Measurements from ENCODE around the gene KLHL14. TPM values are rescaled to one million over a fixed set of nuclear protein-coding genes. Genes with fewer than 3 reads are reported as not detected.

KLHL14 gene
- total and polyA plus RNA-seq, 2 of the 13 experiments (the other 11 are each of a cell fraction or from before 2014, with no cell fraction given): 16.0 to 41.8 TPM

DNA sequence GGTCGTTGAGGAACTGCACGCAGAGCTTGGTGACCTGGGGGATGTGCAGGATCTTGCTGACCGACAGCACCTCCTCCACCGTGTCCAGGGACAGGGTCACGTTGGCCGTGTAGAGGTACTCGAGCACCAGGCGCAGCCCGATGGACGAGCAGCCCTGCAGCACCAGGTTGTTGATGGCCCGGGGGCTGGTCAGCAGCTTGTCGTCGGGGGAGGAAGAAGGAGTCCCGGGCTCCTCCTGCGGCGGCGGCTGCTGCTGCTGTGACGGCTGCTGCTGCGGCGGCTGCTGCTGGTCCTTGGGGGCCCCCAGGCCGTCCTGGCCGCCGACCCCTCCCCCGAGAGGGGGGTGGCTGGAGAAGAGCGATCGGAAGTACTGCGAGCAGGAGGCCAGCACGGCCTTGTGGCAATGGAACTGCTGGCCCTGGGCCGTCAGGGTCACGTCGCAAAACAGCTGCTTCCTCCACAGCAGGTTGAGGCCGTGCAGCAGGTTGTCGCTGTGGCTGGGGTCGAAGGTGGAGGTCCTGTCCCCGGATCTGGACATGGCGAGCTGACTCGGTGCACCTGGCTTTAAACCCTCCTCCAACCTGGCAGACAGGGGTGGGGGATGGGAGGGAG lies 2.7 kb downstream of the KLHL14 start (continued):
- no peak for TF ChIP-seq ZNF83 (CRISPR knock-in tag; IDR thresholded peaks at IDR 0.05; ENCODE audit: borderline replicate concordance)
- TF ChIP-seq, protein P1, sequence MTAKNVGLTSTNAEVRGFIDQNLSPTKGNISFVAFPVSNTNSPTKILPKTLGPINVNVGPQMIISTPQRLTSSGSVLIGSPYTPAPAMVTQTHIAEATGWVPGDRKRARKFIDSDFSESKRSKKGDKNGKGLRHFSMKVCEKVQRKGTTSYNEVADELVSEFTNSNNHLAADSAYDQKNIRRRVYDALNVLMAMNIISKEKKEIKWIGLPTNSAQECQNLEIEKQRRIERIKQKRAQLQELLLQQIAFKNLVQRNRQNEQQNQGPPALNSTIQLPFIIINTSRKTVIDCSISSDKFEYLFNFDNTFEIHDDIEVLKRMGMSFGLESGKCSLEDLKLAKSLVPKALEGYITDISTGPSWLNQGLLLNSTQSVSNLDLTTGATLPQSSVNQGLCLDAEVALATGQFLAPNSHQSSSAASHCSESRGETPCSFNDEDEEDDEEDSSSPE (CRISPR knock-in tag; IDR thresholded peaks at IDR 0.05): peak; percentile 12; the same call in 1 of the 2 replicates
- TF ChIP-seq SP2 (CRISPR knock-in tag; IDR thresholded peaks at IDR 0.05): no peak
- TF ChIP-seq HCFC1 (IDR thresholded peaks at IDR 0.05; ENCODE audit: low read depth, low read length): no peak
- TF ChIP-seq, protein P2, sequence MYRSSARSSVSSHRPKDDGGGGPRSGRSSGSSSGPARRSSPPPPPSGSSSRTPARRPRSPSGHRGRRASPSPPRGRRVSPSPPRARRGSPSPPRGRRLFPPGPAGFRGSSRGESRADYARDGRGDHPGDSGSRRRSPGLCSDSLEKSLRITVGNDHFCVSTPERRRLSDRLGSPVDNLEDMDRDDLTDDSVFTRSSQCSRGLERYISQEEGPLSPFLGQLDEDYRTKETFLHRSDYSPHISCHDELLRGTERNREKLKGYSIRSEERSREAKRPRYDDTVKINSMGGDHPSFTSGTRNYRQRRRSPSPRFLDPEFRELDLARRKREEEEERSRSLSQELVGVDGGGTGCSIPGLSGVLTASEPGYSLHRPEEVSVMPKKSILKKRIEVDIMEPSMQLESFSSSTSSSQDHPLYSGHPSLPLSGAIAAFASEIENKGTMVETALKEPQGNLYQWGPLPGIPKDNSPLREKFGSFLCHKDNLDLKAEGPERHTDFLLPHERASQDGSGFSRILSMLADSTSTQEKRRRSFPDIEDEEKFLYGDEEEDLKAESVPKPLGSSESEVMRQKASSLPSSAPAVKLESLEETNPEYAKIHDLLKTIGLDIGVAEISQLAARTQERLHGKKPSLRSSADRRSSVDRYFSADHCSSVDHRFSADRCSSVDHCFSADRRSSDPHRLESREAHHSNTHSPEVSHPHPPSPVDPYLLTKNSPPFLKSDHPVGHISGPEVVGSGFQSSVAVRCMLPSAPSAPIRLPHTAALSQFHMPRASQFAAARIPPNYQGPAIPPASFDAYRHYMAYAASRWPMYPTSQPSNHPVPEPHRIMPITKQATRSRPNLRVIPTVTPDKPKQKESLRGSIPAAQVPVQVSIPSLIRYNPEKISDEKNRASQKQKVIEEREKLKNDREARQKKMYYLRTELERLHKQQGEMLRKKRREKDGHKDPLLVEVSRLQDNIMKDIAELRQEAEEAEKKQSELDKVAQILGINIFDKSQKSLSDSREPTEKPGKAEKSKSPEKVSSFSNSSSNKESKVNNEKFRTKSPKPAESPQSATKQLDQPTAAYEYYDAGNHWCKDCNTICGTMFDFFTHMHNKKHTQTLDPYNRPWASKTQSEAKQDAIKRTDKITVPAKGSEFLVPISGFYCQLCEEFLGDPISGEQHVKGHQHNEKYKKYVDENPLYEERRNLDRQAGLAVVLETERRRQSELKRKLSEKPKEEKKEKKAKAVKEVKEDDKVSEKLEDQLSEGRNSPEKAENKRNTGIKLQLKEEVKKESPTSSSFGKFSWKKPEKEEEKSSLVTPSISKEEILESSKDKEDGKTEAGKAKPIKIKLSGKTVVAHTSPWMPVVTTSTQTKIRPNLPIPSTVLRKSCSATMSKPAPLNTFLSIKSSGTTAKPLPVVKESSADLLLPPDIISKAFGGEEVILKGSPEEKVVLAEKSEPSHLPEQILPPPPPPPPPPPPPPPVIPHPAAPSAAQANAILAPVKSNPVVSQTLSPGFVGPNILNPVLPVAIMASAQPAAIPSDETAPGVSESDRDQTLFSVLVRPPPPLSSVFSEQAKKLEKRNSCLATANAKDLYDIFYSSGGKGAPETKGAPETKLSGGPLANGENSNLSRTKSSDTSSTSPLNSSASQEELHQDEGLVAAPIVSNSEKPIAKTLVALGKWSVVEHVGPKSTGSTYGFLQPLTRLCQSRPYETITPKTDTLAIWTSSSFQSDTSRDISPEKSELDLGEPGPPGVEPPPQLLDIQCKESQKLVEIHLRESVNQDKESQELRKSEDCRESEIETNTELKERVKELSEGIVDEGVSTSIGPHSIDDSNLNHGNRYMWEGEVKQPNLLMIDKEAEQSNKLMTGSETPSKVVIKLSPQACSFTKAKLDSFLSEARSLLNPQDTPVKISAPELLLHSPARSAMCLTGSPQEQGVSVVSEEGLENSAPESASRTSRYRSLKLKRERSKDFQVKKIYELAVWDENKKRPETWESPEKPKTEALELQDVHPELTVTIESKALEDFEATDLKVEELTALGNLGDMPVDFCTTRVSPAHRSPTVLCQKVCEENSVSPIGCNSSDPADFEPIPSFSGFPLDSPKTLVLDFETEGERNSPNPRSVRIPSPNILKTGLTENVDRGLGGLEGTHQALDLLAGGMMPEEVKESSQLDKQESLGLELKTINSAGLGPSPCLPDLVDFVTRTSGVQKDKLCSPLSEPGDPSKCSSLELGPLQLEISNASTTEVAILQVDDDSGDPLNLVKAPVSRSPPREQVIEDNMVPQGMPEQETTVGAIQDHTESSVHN (CRISPR knock-in tag; IDR thresholded peaks at IDR 0.05): no peak
- peak; percentile 59; the same call in 1 of the 2 replicates for TF ChIP-seq ZNF501 (CRISPR knock-in tag; IDR thresholded peaks at IDR 0.05)
- no peak for TF ChIP-seq TBP (CRISPR knock-in tag; IDR thresholded peaks at IDR 0.05)
- TF ChIP-seq ZNF556 (CRISPR knock-in tag; IDR thresholded peaks at IDR 0.05; ENCODE audit: borderline replicate concordance): no peak
- no peak for TF ChIP-seq ZNF180 (CRISPR knock-in tag; IDR thresholded peaks at IDR 0.05; ENCODE audit: borderline replicate concordance, low read depth)
- no peak for TF ChIP-seq ZNF570 (CRISPR knock-in tag; IDR thresholded peaks at IDR 0.05; ENCODE audit: borderline replicate concordance)
- TF ChIP-seq GABPA (IDR thresholded peaks at IDR 0.05; ENCODE audit: low read depth, low read length): no peak
- no peak for TF ChIP-seq GABPA (CRISPR knock-in tag; IDR thresholded peaks at IDR 0.05; ENCODE audit: low read depth)
- TF ChIP-seq, protein P3, sequence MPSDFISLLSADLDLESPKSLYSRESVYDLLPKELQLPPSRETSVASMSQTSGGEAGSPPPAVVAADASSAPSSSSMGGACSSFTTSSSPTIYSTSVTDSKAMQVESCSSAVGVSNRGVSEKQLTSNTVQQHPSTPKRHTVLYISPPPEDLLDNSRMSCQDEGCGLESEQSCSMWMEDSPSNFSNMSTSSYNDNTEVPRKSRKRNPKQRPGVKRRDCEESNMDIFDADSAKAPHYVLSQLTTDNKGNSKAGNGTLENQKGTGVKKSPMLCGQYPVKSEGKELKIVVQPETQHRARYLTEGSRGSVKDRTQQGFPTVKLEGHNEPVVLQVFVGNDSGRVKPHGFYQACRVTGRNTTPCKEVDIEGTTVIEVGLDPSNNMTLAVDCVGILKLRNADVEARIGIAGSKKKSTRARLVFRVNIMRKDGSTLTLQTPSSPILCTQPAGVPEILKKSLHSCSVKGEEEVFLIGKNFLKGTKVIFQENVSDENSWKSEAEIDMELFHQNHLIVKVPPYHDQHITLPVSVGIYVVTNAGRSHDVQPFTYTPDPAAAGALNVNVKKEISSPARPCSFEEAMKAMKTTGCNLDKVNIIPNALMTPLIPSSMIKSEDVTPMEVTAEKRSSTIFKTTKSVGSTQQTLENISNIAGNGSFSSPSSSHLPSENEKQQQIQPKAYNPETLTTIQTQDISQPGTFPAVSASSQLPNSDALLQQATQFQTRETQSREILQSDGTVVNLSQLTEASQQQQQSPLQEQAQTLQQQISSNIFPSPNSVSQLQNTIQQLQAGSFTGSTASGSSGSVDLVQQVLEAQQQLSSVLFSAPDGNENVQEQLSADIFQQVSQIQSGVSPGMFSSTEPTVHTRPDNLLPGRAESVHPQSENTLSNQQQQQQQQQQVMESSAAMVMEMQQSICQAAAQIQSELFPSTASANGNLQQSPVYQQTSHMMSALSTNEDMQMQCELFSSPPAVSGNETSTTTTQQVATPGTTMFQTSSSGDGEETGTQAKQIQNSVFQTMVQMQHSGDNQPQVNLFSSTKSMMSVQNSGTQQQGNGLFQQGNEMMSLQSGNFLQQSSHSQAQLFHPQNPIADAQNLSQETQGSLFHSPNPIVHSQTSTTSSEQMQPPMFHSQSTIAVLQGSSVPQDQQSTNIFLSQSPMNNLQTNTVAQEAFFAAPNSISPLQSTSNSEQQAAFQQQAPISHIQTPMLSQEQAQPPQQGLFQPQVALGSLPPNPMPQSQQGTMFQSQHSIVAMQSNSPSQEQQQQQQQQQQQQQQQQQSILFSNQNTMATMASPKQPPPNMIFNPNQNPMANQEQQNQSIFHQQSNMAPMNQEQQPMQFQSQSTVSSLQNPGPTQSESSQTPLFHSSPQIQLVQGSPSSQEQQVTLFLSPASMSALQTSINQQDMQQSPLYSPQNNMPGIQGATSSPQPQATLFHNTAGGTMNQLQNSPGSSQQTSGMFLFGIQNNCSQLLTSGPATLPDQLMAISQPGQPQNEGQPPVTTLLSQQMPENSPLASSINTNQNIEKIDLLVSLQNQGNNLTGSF (CRISPR knock-in tag; IDR thresholded peaks at IDR 0.05): no peak
- TF ChIP-seq ZNF367 (CRISPR knock-in tag; IDR thresholded peaks at IDR 0.05; ENCODE audit: borderline replicate concordance): no peak

All from HepG2 (cell line).